SK-N-SH (cell line): ENCODE measurements around the gene BMP4. TPM values are rescaled to one million over a fixed set of nuclear protein-coding genes. Genes with fewer than 3 reads are reported as not detected.

Experiments
- CTCF ChIA-PET: fragments of 300-600, 350-600 bp; formaldehyde crosslinking; extraction: SDS; loops from one replicate; lab custom pipeline; 2021; lab: Yijun Ruan, JAX
- POLR2A ChIA-PET: fragments of 350-600 bp; sonication (Branson Sonifier 250); formaldehyde crosslinking; extraction: SDS; loops from one replicate; lab custom pipeline; 2020; ENCODE audit warnings: antibody characterized with exemption, inconsistent platforms; lab: Yijun Ruan, JAX
- DNase-seq: peaks from one replicate; pipeline ENCODE4 v3.0.0; 2012
- H2AFZ ChIP-seq: fragments of 200-600 bp; sonication (generic); 2 replicates; pipeline ENCODE4 v1.8.1; 2016; ENCODE audit warnings: antibody characterized with exemption, mild to moderate bottlenecking, low read depth
- H3F3A ChIP-seq: fragments of 200-600 bp; sonication (generic); replicated peaks from 2 replicates; pipeline ENCODE3; 2016; ENCODE audit warnings: antibody characterized with exemption, mild to moderate bottlenecking; ENCODE audit not compliant: insufficient read depth
- H3K27ac ChIP-seq, 2 experiments: fragments of 200-500 bp in 1 of 2; fragments of 200-600 bp in 1 of 2; sonication (Bioruptor generic) in 1 of 2; sonication (generic), shearing (Covaris generic) in 1 of 2; 2 replicates each; pipeline versions ENCODE4 v1.5.1 to v1.6.1; 2014 to 2016; ENCODE audit warnings: low read depth in 2 of 2, inconsistent platforms in 1 of 2, low read length in 1 of 2, mild to moderate bottlenecking in 1 of 2, mixed read lengths in 1 of 2
- H3K27me3 ChIP-seq: fragments of 200-600 bp; sonication (generic), shearing (Covaris generic); 2 replicates; pipeline ENCODE4 v1.6.1; 2016; ENCODE audit warnings: mixed run types; ENCODE audit not compliant: insufficient read depth
- H3K36me3 ChIP-seq, 2 experiments: fragments of 200-500 bp in 1 of 2; fragments of 200-600 bp in 1 of 2; sonication (Bioruptor generic) in 1 of 2; sonication (generic) in 1 of 2; replicated peaks in 1 of 2; 2 replicates each; pipeline versions ENCODE3 to v1.5.1; 2014 to 2016; ENCODE audit warnings: low read length in 1 of 2, mild to moderate bottlenecking in 1 of 2; ENCODE audit not compliant: insufficient read depth in 2 of 2, control insufficient read depth in 1 of 2
- H3K4me1 ChIP-seq, 2 experiments: fragments of 200-500 bp in 1 of 2; fragments of 200-600 bp in 1 of 2; sonication (Bioruptor generic) in 1 of 2; sonication (generic), shearing (Covaris generic) in 1 of 2; 2 replicates each; pipeline versions ENCODE4 v1.5.1 to v1.6.1; 2014 to 2016; ENCODE audit warnings: low read depth in 1 of 2, low read length in 1 of 2, mixed run types in 1 of 2; ENCODE audit not compliant: insufficient read depth in 2 of 2, control insufficient read depth in 1 of 2
- H3K4me2 ChIP-seq: fragments of 200-600 bp; sonication (generic), shearing (Covaris generic); 2 replicates; pipeline ENCODE4 v1.6.1; 2017; ENCODE audit warnings: mixed run types
- H3K4me3 ChIP-seq, 2 experiments: fragments of 200-500 bp in 1 of 2; fragments of 200-600 bp in 1 of 2; sonication (Bioruptor generic) in 1 of 2; sonication (generic), shearing (Covaris generic) in 1 of 2; 2 replicates each; pipeline versions ENCODE4 v1.5.1 to v1.8.1; 2014 to 2016; ENCODE audit warnings: low read depth in 2 of 2, inconsistent platforms in 1 of 2, low read length in 1 of 2, mild to moderate bottlenecking in 1 of 2, mixed read lengths in 1 of 2, moderate library complexity in 1 of 2
- H3K79me2 ChIP-seq: fragments of 200-600 bp; sonication (generic); 2 replicates; pipeline ENCODE4 v1.8.1; 2017; ENCODE audit warnings: mild to moderate bottlenecking; ENCODE audit not compliant: insufficient read depth
- H3K9ac ChIP-seq: fragments of 200-600 bp; sonication (generic); 2 replicates; pipeline ENCODE4 v1.6.1; 2017; ENCODE audit warnings: mixed run types
- H3K9me2 ChIP-seq: fragments of 200-600 bp; sonication (generic); 2 replicates; pipeline ENCODE4 v1.6.1; 2017; ENCODE audit warnings: mixed run types
- H3K9me3 ChIP-seq: fragments of 200-600 bp; sonication (generic); 2 replicates; pipeline ENCODE4 v1.6.1; 2017; ENCODE audit warnings: mixed run types, mild to moderate bottlenecking, moderate library complexity
- H4K20me1 ChIP-seq: fragments of 200-600 bp; sonication (generic); 2 replicates; pipeline ENCODE4 v1.6.1; 2017; ENCODE audit warnings: mild to moderate bottlenecking, mixed run types; ENCODE audit not compliant: insufficient read depth
- CHD2 ChIP-seq: fragments of 150-350 bp; IDR thresholded peaks from 2 replicates; pipeline ENCODE4 v1.6.1; 2018; ENCODE audit warnings: low read length; ENCODE audit not compliant: partially characterized antibody
- ELF1 ChIP-seq: IDR thresholded peaks from 2 replicates; pipeline ENCODE4 v1.4.0; 2012
- EP300 ChIP-seq, 2 experiments: IDR thresholded peaks; 2 replicates each; pipeline versions ENCODE4 v1.4.0 to v1.6.1; 2012; ENCODE audit warnings: borderline replicate concordance in 1 of 2, low read depth in 1 of 2, low read length in 1 of 2
- MEF2A ChIP-seq: IDR thresholded peaks from 2 replicates; pipeline ENCODE4 v1.4.0; 2012; ENCODE audit warnings: low read depth, borderline replicate concordance
- MXI1 ChIP-seq: IDR thresholded peaks from 2 replicates; pipeline ENCODE4 v1.6.1; 2012; ENCODE audit warnings: mild to moderate bottlenecking, low read depth, low read length, improper control_type of control experiment
- NFIC ChIP-seq: IDR thresholded peaks from 2 replicates; pipeline ENCODE4 v1.4.0; 2012; ENCODE audit warnings: borderline replicate concordance
- NRF1 ChIP-seq: IDR thresholded peaks from 2 replicates; pipeline ENCODE4 v1.6.1; 2012; ENCODE audit warnings: low read depth, mild to moderate bottlenecking, low read length
- POLR2AphosphoS5 ChIP-seq: IDR thresholded peaks from 2 replicates; pipeline ENCODE4 v1.6.1; 2012; ENCODE audit warnings: low read depth, low read length
- RAD21 ChIP-seq: IDR thresholded peaks from 2 replicates; pipeline ENCODE4 v1.6.1; 2012; ENCODE audit warnings: mild to moderate bottlenecking, low read length
- RXRA ChIP-seq: IDR thresholded peaks from 2 replicates; pipeline ENCODE4 v1.4.0; 2012; ENCODE audit warnings: low read depth, mild to moderate bottlenecking, borderline replicate concordance
- SIN3A ChIP-seq: IDR thresholded peaks from 2 replicates; pipeline ENCODE4 v1.6.1; 2012; ENCODE audit warnings: low read depth, mild to moderate bottlenecking, low read length, moderate library complexity, borderline replicate concordance
- SMC3 ChIP-seq: IDR thresholded peaks from 2 replicates; pipeline ENCODE4 v1.6.1; 2012; ENCODE audit warnings: low read depth, low read length, improper control_type of control experiment
- TAF1 ChIP-seq: IDR thresholded peaks from 2 replicates; pipeline ENCODE4 v1.6.1; 2012; ENCODE audit warnings: low read depth, mild to moderate bottlenecking, low read length, moderate library complexity, borderline replicate concordance
- WGBS: methylation state at CpG from one replicate; pipeline ENCODE4 v1.1.6; 2017; ENCODE audit warnings: low lambda C conversion rate; 5-methylcytosine and 5-hydroxymethylcytosine counted together
- polyA plus RNA-seq, 3 experiments: library from polyadenylated mRNA; depleted of rRNA; stranded (reverse); fragments of >200 nt; gene quantifications; 2 replicates each; pipeline ENCODE4 v1.2.3, GENCODE V29; 2012
- TF ChIP-seq, protein P1 (sequence below): fragments of 200-600 bp; sonication (generic); IDR thresholded peaks from 2 replicates; pipeline ENCODE4 v1.6.1; 2017; ENCODE audit warnings: antibody characterized with exemption, mild to moderate bottlenecking, moderate library complexity
- TF ChIP-seq, protein P2 (sequence below): fragments of 150-350 bp; IDR thresholded peaks from 2 replicates; pipeline ENCODE4 v1.6.1; 2017; ENCODE audit warnings: antibody characterized with exemption, low read length, low read depth, borderline replicate concordance
- TF ChIP-seq, protein P3 (sequence below): fragments of 150-350 bp; IDR thresholded peaks from 2 replicates; pipeline ENCODE4 v1.6.1; 2016; ENCODE audit warnings: mild to moderate bottlenecking, low read depth, low read length
- TF ChIP-seq, protein P4 (sequence below): IDR thresholded peaks from 2 replicates; pipeline ENCODE4 v1.6.1; 2012; ENCODE audit warnings: mild to moderate bottlenecking, low read depth, low read length, moderate library complexity

The BMP4 gene
- polyA plus RNA-seq, 1 of the 3 experiments (the other 2 are of a cell fraction) = not detected

DNA sequence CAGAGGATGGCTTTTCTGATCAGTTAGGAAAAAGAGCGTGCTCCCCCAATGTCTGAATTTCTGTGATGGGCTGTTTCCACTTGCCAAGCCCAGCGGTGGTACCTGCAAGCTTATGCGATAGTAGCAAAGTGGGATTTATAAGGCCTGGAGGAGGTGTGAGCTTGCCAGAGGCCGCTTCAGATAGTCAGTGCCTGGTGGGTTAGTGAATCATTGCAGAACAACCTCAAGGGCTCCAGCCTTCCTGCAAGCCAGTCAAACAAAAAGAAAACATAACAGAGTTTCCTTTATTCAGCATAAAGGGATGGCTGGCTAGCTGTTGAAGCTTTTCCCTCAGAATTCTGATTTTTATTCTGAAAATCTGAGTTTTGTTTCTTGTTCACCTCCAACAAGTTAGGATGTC, 7.6 kb upstream of the BMP4 start:
- H3K79me2 ChIP-seq = no peaks in the 10 kb centered on the region
- no peaks in the 10 kb centered on the region for H3K9me3 ChIP-seq
- peaks cover 79% of the 10 kb centered on the region for H3K27me3 ChIP-seq
- POLR2A ChIA-PET = no interaction called here
- no peaks in the 10 kb centered on the region for H3K36me3 ChIP-seq
- H3K4me3 ChIP-seq = no peak overlapping the region
- 27% methylated on average over 4 of the region's 4 CpGs for WGBS
- DNase-seq = no peak
- CTCF ChIA-PET = interaction anchor here (0.6 to 1.9 kb wide), 4 partner anchors 10 to 194 kb away, joined by 3 to 5 read pairs (median 3); no protein-coding TSS in a partner anchor
- H3K4me1 ChIP-seq = no peaks in the 10 kb centered on the region; a peak in 1 of 4 replicates
- H3F3A ChIP-seq = no peaks in the 10 kb centered on the region
- no peak overlapping the region for H2AFZ ChIP-seq
- no peak overlapping the region for H3K9ac ChIP-seq
- no peak overlapping the region for H3K27ac ChIP-seq
- no peaks in the 10 kb centered on the region for H4K20me1 ChIP-seq
- H3K4me2 ChIP-seq = no peak overlapping the region
- no peak for TF ChIP-seq MEF2A
- TF ChIP-seq RAD21 = no peak
- no peak for TF ChIP-seq MXI1
- TF ChIP-seq CHD2 = no peak
- TF ChIP-seq, protein P1, sequence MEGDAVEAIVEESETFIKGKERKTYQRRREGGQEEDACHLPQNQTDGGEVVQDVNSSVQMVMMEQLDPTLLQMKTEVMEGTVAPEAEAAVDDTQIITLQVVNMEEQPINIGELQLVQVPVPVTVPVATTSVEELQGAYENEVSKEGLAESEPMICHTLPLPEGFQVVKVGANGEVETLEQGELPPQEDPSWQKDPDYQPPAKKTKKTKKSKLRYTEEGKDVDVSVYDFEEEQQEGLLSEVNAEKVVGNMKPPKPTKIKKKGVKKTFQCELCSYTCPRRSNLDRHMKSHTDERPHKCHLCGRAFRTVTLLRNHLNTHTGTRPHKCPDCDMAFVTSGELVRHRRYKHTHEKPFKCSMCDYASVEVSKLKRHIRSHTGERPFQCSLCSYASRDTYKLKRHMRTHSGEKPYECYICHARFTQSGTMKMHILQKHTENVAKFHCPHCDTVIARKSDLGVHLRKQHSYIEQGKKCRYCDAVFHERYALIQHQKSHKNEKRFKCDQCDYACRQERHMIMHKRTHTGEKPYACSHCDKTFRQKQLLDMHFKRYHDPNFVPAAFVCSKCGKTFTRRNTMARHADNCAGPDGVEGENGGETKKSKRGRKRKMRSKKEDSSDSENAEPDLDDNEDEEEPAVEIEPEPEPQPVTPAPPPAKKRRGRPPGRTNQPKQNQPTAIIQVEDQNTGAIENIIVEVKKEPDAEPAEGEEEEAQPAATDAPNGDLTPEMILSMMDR = no peak
- no peak for TF ChIP-seq NRF1
- TF ChIP-seq ELF1 = no peak
- no peak for TF ChIP-seq SMC3
- TF ChIP-seq RXRA = no peak
- TF ChIP-seq TAF1 = no peak
- TF ChIP-seq, protein P2, sequence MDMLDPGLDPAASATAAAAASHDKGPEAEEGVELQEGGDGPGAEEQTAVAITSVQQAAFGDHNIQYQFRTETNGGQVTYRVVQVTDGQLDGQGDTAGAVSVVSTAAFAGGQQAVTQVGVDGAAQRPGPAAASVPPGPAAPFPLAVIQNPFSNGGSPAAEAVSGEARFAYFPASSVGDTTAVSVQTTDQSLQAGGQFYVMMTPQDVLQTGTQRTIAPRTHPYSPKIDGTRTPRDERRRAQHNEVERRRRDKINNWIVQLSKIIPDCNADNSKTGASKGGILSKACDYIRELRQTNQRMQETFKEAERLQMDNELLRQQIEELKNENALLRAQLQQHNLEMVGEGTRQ = no peak
- no peak for TF ChIP-seq POLR2AphosphoS5
- TF ChIP-seq NFIC = no peak
- no peak for TF ChIP-seq EP300 (IDR thresholded peaks at IDR 0.05; ENCODE audit: borderline replicate concordance in 1 of 2, low read depth in 1 of 2, low read length in 1 of 2)
- TF ChIP-seq, protein P3, sequence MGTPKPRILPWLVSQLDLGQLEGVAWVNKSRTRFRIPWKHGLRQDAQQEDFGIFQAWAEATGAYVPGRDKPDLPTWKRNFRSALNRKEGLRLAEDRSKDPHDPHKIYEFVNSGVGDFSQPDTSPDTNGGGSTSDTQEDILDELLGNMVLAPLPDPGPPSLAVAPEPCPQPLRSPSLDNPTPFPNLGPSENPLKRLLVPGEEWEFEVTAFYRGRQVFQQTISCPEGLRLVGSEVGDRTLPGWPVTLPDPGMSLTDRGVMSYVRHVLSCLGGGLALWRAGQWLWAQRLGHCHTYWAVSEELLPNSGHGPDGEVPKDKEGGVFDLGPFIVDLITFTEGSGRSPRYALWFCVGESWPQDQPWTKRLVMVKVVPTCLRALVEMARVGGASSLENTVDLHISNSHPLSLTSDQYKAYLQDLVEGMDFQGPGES = no peak
- no peak for TF ChIP-seq SIN3A
- TF ChIP-seq, protein P4, sequence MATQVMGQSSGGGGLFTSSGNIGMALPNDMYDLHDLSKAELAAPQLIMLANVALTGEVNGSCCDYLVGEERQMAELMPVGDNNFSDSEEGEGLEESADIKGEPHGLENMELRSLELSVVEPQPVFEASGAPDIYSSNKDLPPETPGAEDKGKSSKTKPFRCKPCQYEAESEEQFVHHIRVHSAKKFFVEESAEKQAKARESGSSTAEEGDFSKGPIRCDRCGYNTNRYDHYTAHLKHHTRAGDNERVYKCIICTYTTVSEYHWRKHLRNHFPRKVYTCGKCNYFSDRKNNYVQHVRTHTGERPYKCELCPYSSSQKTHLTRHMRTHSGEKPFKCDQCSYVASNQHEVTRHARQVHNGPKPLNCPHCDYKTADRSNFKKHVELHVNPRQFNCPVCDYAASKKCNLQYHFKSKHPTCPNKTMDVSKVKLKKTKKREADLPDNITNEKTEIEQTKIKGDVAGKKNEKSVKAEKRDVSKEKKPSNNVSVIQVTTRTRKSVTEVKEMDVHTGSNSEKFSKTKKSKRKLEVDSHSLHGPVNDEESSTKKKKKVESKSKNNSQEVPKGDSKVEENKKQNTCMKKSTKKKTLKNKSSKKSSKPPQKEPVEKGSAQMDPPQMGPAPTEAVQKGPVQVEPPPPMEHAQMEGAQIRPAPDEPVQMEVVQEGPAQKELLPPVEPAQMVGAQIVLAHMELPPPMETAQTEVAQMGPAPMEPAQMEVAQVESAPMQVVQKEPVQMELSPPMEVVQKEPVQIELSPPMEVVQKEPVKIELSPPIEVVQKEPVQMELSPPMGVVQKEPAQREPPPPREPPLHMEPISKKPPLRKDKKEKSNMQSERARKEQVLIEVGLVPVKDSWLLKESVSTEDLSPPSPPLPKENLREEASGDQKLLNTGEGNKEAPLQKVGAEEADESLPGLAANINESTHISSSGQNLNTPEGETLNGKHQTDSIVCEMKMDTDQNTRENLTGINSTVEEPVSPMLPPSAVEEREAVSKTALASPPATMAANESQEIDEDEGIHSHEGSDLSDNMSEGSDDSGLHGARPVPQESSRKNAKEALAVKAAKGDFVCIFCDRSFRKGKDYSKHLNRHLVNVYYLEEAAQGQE = no peak
- TF ChIP-seq, all 33 proteins: peak for 0
- H3K9me2 ChIP-seq = no peaks in the 10 kb centered on the region
